GM12878 (cell line): ENCODE data around the gene TMEM215. TPM values are rescaled to one million over a fixed set of nuclear protein-coding genes. Genes with fewer than 3 reads are reported as not detected.

Experiments
- ATAC-seq: fragments of 200-7000 bp; cut with Tn5 transposase; 3 replicates; pipeline ENCODE4 v1.9.1; 2020; ENCODE audit warnings: mild to moderate bottlenecking, moderate library complexity
- BruUV-seq: library from RNA; stranded (reverse); fragments of 400-500 nt; replicated peaks from 2 replicates; lab custom pipeline; 2021; lab: Mats Ljungman, UMichigan
- CTCF ChIA-PET: fragments of 300-600 bp; sonication (Branson Sonifier 250); formaldehyde crosslinking; extraction: SDS; loops from one replicate; lab custom pipeline; 2021; ENCODE audit warnings: inconsistent platforms; lab: Yijun Ruan, JAX
- POLR2A ChIA-PET: fragments of 350-600 bp; formaldehyde crosslinking; extraction: SDS; loops from one replicate; lab custom pipeline; 2021; ENCODE audit warnings: inconsistent platforms; lab: Charles Lee
- RAD21 ChIA-PET: fragments of 300-600 bp; sonication (Branson Sonifier 250); formaldehyde crosslinking; loops from one replicate; lab custom pipeline; 2023; ENCODE audit warnings: antibody characterized with exemption; ENCODE audit not compliant: unreplicated experiment; lab: Charles Lee
- SMC1A ChIA-PET: fragments of 300-600 bp; sonication (Branson Sonifier 250); formaldehyde crosslinking; loops from one replicate; lab custom pipeline; 2023; ENCODE audit not compliant: unreplicated experiment, uncharacterized antibody; lab: Charles Lee
- DNase-seq: peaks from one replicate; pipeline ENCODE4 v3.0.0-alpha.2; 2011; ENCODE audit warnings: low read depth, low spot score
- FAIRE-seq: peaks from 3 replicates; lab custom pipeline; 2011; peaks lifted over from hg19 to GRCh38; lab: Jason Lieb, UNC
- H2AFZ ChIP-seq: 2 replicates; pipeline ENCODE4 v1.6.0; 2011; ENCODE audit warnings: low read depth, low read length, control low read depth; ENCODE audit not compliant: control insufficient read depth
- H3K27ac ChIP-seq: 2 replicates; pipeline ENCODE4 v1.5.1; 2011; ENCODE audit warnings: control low read depth; ENCODE audit not compliant: control insufficient read depth, insufficient read depth
- H3K27me3 ChIP-seq, 2 experiments: replicated peaks in 1 of 2; 2 replicates each; pipeline versions ENCODE4 v1.6.0 to v1.6.1; 2011; ENCODE audit warnings: low read length in 1 of 2; ENCODE audit not compliant: control insufficient read depth in 2 of 2, insufficient read depth in 2 of 2
- H3K36me3 ChIP-seq, 2 experiments: 2 replicates each; pipeline ENCODE4 v1.5.1; 2011; ENCODE audit warnings: low read length in 1 of 2; ENCODE audit not compliant: control insufficient read depth in 2 of 2, insufficient read depth in 2 of 2
- H3K4me1 ChIP-seq: 2 replicates; pipeline ENCODE4 v1.6.1; 2011; ENCODE audit warnings: mild to moderate bottlenecking, low read length, moderate library complexity, mixed read lengths; ENCODE audit not compliant: control insufficient read depth, insufficient read depth
- H3K4me2 ChIP-seq: 2 replicates; pipeline ENCODE4 v1.6.0; 2011; ENCODE audit warnings: control low read depth; ENCODE audit not compliant: control insufficient read depth, insufficient read depth
- H3K4me3 ChIP-seq: fragments of 200-600 bp; sonication (generic); 2 replicates; pipeline ENCODE4 v1.5.1; 2016
- H3K79me2 ChIP-seq: 2 replicates; pipeline ENCODE4 v1.6.0; 2011; ENCODE audit warnings: low read length; ENCODE audit not compliant: control insufficient read depth, insufficient read depth
- H3K9ac ChIP-seq: 2 replicates; pipeline ENCODE4 v1.8.0; 2011; ENCODE audit warnings: low read length, control low read depth, mixed read lengths; ENCODE audit not compliant: control insufficient read depth, insufficient read depth
- H3K9me3 ChIP-seq: replicated peaks from 3 replicates; pipeline ENCODE4 v1.5.1; 2011; ENCODE audit warnings: mild to moderate bottlenecking, low read length; ENCODE audit not compliant: control insufficient read depth, insufficient read depth
- H4K20me1 ChIP-seq: 2 replicates; pipeline ENCODE4 v1.6.0; 2011; ENCODE audit not compliant: control insufficient read depth, insufficient read depth
- CHD4 ChIP-seq: fragments of 200-600 bp; sonication (generic); IDR thresholded peaks from 2 replicates; pipeline ENCODE4 v1.6.1; 2016; ENCODE audit warnings: mild to moderate bottlenecking
- EP300 ChIP-seq, 2 experiments: fragments of 150-350 bp in 1 of 2; IDR thresholded peaks; 2 replicates each; pipeline ENCODE4 v1.6.1; 2011 to 2012; ENCODE audit warnings: low read depth in 2 of 2, low read length in 2 of 2, borderline replicate concordance in 1 of 2, improper control_type of control experiment in 1 of 2, inconsistent platforms in 1 of 2; ENCODE audit not compliant: control insufficient read depth in 1 of 2
- KLF5 ChIP-seq: fragments of 450-650 bp; IDR thresholded peaks from 2 replicates; pipeline ENCODE4 v1.6.1; 2014; ENCODE audit warnings: mild to moderate bottlenecking; ENCODE audit not compliant: partially characterized antibody
- NBN ChIP-seq: fragments of 450-650 bp; IDR thresholded peaks from 2 replicates; pipeline ENCODE4 v1.6.1; 2016
- PML ChIP-seq: IDR thresholded peaks from 2 replicates; pipeline ENCODE4 v1.6.1; 2012; ENCODE audit warnings: low read length, inconsistent platforms
- POLR2A ChIP-seq: IDR thresholded peaks from 2 replicates; pipeline ENCODE4 v1.6.1; 2011; ENCODE audit warnings: low read depth, mild to moderate bottlenecking, low read length
- RB1 ChIP-seq: fragments of 450-650 bp; formaldehyde crosslinking; IDR thresholded peaks from 2 replicates; pipeline ENCODE4 v1.6.1; 2017; ENCODE audit warnings: mild to moderate bottlenecking, borderline replicate concordance
- RELA ChIP-seq: fragments of 450-650 bp; IDR thresholded peaks from 2 replicates; pipeline ENCODE4 v1.8.0; 2014; ENCODE audit warnings: borderline replicate concordance; ENCODE audit not compliant: partially characterized antibody
- SMAD1 ChIP-seq: fragments of 450-650 bp; IDR thresholded peaks from 2 replicates; pipeline ENCODE4 v1.6.1; 2018; ENCODE audit warnings: mild to moderate bottlenecking, low read depth; ENCODE audit not compliant: partially characterized antibody
- SRF ChIP-seq, 2 experiments: IDR thresholded peaks; 2 replicates each; pipeline ENCODE4 v1.6.1; 2011; ENCODE audit warnings: low read depth in 2 of 2, low read length in 2 of 2, mild to moderate bottlenecking in 1 of 2, moderate library complexity in 1 of 2
- TCF3 ChIP-seq: IDR thresholded peaks from 2 replicates; pipeline ENCODE4 v1.6.1; 2012; ENCODE audit warnings: low read depth, mild to moderate bottlenecking, low read length, borderline replicate concordance; ENCODE audit not compliant: insufficient read depth
- YY1 ChIP-seq: IDR thresholded peaks from 2 replicates; pipeline ENCODE4 v1.6.1; 2011; ENCODE audit warnings: low read depth, mild to moderate bottlenecking, low read length
- ZSCAN29 ChIP-seq: fragments of 450-650 bp; IDR thresholded peaks from 2 replicates; pipeline ENCODE4 v1.6.1; 2017; ENCODE audit warnings: mild to moderate bottlenecking, moderate library complexity
- ZZZ3 ChIP-seq: IDR thresholded peaks from 2 replicates; pipeline ENCODE4 v1.6.1; 2011; ENCODE audit warnings: low read depth; ENCODE audit not compliant: control insufficient read depth, insufficient read length
- WGBS: methylation state at CpG from one replicate; pipeline ENCODE4 v1.1.6; 2016; ENCODE audit warnings: low lambda C conversion rate; ENCODE audit not compliant: insufficient replicate concordance, insufficient coverage; ENCODE audit errors: missing lambda C conversion rate; 5-methylcytosine and 5-hydroxymethylcytosine counted together
- in situ Hi-C: fragments of 300-500 bp; cut with MboI; formaldehyde crosslinking; loops from 9 replicates; pipeline ENCODE4 v1.14.3; 2018; ENCODE audit warnings: mixed read lengths
- intact Hi-C: fragments of 100-400 bp; cut with micrococcal nuclease; formaldehyde crosslinking; loops from one replicate; pipeline ENCODE4 v1.14.2; 2022; ENCODE audit not compliant: unreplicated experiment
- polyA plus RNA-seq, 11 experiments: library from polyadenylated mRNA; depleted of rRNA in 4 of 11; unstranded in 6 of 11; stranded (reverse) in 5 of 11; fragments of >200 nt; fragmentation: Nextera tagmentation in 4 of 11; fragmentation: Illumina TruSeq in 1 of 11; extraction: Ambion mirVana in 4 of 11; extraction: Trizol in 1 of 11; gene quantifications; 1 replicate in 1 of 11; 2 replicates in 10 of 11; pipeline versions ENCODE4 v1.2.1 to v1.2.3, GENCODE V29; 2011 to 2016; ENCODE audit warnings: inconsistent platforms in 2 of 11, missing spikeins in 2 of 11, low read depth in 1 of 11
- total RNA-seq, 4 experiments: library from RNA; depleted of rRNA in 3 of 4; stranded (reverse); fragments of >200 nt in 3 of 4; fragmentation: Illumina TruSeq in 1 of 4; extraction: Trizol in 1 of 4; gene quantifications; 2 replicates each; pipeline versions ENCODE4 v1.2.1 to v1.2.3, GENCODE V29; 2013 to 2021
- TF ChIP-seq, protein P1 (sequence below): IDR thresholded peaks from 2 replicates; pipeline ENCODE4 v1.6.1; 2012; ENCODE audit warnings: improper control_type of control experiment, low read depth, low read length; ENCODE audit not compliant: insufficient replicate concordance
- TF ChIP-seq, protein P2 (sequence below): IDR thresholded peaks from 2 replicates; pipeline ENCODE4 v1.6.1; 2011; ENCODE audit warnings: low read depth, mild to moderate bottlenecking, low read length, moderate library complexity, borderline replicate concordance; ENCODE audit errors: extremely low read depth
- TF ChIP-seq, protein P3 (sequence below): IDR thresholded peaks from 2 replicates; pipeline ENCODE4 v1.6.1; 2012; ENCODE audit warnings: low read depth, low read length, improper control_type of control experiment

The TMEM215 gene
- total and polyA plus RNA-seq, 10 of the 15 experiments (the other 5 are each of a cell fraction or from before 2014, with no cell fraction given) = not detected

DNA sequence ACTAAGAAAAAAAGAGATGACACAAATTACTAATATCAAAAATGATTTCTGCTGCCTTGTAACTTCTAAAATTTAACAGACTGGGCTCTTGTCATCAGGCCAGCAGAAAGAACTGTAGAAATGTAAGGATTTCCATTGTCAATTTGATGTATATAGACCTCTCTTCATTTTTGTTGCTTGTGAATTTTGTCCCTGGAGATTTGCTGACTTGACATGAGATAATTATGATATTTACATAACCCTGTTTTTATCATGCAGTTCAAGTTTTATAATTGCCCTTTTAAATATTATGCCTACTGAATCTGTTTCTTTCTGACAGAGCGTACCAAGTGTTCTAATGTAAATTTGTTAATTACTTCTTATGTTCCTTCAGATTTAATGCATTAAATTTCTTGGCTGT, 23.9 kb downstream of the TMEM215 start (continued):
- TF ChIP-seq, protein P1, sequence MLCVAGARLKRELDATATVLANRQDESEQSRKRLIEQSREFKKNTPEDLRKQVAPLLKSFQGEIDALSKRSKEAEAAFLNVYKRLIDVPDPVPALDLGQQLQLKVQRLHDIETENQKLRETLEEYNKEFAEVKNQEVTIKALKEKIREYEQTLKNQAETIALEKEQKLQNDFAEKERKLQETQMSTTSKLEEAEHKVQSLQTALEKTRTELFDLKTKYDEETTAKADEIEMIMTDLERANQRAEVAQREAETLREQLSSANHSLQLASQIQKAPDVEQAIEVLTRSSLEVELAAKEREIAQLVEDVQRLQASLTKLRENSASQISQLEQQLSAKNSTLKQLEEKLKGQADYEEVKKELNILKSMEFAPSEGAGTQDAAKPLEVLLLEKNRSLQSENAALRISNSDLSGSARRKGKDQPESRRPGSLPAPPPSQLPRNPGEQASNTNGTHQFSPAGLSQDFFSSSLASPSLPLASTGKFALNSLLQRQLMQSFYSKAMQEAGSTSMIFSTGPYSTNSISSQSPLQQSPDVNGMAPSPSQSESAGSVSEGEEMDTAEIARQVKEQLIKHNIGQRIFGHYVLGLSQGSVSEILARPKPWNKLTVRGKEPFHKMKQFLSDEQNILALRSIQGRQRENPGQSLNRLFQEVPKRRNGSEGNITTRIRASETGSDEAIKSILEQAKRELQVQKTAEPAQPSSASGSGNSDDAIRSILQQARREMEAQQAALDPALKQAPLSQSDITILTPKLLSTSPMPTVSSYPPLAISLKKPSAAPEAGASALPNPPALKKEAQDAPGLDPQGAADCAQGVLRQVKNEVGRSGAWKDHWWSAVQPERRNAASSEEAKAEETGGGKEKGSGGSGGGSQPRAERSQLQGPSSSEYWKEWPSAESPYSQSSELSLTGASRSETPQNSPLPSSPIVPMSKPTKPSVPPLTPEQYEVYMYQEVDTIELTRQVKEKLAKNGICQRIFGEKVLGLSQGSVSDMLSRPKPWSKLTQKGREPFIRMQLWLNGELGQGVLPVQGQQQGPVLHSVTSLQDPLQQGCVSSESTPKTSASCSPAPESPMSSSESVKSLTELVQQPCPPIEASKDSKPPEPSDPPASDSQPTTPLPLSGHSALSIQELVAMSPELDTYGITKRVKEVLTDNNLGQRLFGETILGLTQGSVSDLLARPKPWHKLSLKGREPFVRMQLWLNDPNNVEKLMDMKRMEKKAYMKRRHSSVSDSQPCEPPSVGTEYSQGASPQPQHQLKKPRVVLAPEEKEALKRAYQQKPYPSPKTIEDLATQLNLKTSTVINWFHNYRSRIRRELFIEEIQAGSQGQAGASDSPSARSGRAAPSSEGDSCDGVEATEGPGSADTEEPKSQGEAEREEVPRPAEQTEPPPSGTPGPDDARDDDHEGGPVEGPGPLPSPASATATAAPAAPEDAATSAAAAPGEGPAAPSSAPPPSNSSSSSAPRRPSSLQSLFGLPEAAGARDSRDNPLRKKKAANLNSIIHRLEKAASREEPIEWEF = no peak
- no peak for TF ChIP-seq KLF5
- TF ChIP-seq RB1 = no peak
- no peak for TF ChIP-seq SMAD1
- no peak for TF ChIP-seq POLR2A
- no peak for TF ChIP-seq RELA
- no peak for TF ChIP-seq NBN
- no peak for TF ChIP-seq CHD4

DNA sequence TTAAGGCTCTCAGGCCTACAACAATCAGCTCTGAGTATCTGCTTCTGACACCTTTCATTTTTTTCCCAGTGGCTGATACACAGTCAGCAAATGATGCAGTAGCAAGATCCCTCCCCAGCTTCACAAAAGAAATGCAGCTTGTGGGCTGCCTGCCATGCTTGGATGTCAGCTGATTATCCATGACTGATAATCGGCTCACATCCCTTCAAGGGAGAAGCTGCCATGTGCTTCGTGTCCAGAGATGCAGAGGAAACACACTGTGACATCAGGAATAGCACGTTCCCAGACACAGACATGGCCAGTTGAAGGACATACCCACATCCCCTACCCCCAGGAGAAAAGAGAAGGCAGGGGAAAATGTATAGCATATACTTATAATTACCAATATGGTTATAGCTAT, 27.9 kb downstream of the TMEM215 start:
- H3K27ac ChIP-seq = no peak overlapping the region
- CTCF ChIA-PET = no interaction called here
- no peaks in the 10 kb centered on the region for H3K9me3 ChIP-seq
- H3K27me3 ChIP-seq = no peaks in the 10 kb centered on the region
- BruUV-seq = no TSS peak
- SMC1A ChIA-PET = no interaction called here
- FAIRE-seq (no peak), ATAC-seq (no peak), DNase-seq (no peak)
- POLR2A ChIA-PET = no interaction called here
- WGBS = 4% methylated on average over 3 of the region's 3 CpGs
- no peaks in the 10 kb centered on the region for H3K36me3 ChIP-seq
- RAD21 ChIA-PET = no interaction called here
- intact Hi-C loops (no loop called here), in situ Hi-C loops (no loop called here)
- H3K4me3 ChIP-seq = no peak overlapping the region
- no peaks in the 10 kb centered on the region for H3K4me1 ChIP-seq
- H2AFZ ChIP-seq = no peak overlapping the region
- H4K20me1 ChIP-seq = no peaks in the 10 kb centered on the region
- H3K4me2 ChIP-seq = no peak overlapping the region
- H3K79me2 ChIP-seq = no peaks in the 10 kb centered on the region
- no peak overlapping the region for H3K9ac ChIP-seq
- TF ChIP-seq EP300 (IDR thresholded peaks at IDR 0.05; ENCODE audit: borderline replicate concordance in 1 of 2, control insufficient read depth in 1 of 2, low read depth in 2 of 2, low read length in 2 of 2) (no peak), TCF3 (no peak), PML (no peak), SRF (IDR thresholded peaks at IDR 0.05; ENCODE audit: low read depth in 2 of 2, low read length in 2 of 2) (no peak), ZZZ3 (no peak), RB1 (no peak), YY1 (no peak), ZSCAN29 (no peak)
- TF ChIP-seq, protein P2, sequence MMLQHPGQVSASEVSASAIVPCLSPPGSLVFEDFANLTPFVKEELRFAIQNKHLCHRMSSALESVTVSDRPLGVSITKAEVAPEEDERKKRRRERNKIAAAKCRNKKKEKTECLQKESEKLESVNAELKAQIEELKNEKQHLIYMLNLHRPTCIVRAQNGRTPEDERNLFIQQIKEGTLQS = no peak
- TF ChIP-seq, protein P3, sequence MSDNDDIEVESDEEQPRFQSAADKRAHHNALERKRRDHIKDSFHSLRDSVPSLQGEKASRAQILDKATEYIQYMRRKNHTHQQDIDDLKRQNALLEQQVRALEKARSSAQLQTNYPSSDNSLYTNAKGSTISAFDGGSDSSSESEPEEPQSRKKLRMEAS = no peak
